GM12864 (cell line): Measurements from ENCODE around the gene TICAM1.
"Not testable (repeated sequence)": the region's sequence is repeated elsewhere in the genome, so short reads cannot be mapped to it uniquely, and the experiment has no call there.

ENCODE experiments used
- DNase-seq: peaks from one replicate; pipeline ENCODE4 v3.0.0-alpha.2; 2011; ENCODE audit warnings: low read depth
- H3K4me3 ChIP-seq: 2 replicates; pipeline ENCODE4 v1.5.1; 2011; ENCODE audit warnings: mild to moderate bottlenecking, low read depth, low read length, control low read depth
- TF ChIP-seq, protein P1 (sequence below): IDR thresholded peaks from 2 replicates; pipeline ENCODE4 v1.5.1; 2011; ENCODE audit warnings: low read depth, mild to moderate bottlenecking, moderate library complexity, low read length, control low read depth, inconsistent platforms; ENCODE audit errors: missing control alignments

Gene TICAM1

DNA sequence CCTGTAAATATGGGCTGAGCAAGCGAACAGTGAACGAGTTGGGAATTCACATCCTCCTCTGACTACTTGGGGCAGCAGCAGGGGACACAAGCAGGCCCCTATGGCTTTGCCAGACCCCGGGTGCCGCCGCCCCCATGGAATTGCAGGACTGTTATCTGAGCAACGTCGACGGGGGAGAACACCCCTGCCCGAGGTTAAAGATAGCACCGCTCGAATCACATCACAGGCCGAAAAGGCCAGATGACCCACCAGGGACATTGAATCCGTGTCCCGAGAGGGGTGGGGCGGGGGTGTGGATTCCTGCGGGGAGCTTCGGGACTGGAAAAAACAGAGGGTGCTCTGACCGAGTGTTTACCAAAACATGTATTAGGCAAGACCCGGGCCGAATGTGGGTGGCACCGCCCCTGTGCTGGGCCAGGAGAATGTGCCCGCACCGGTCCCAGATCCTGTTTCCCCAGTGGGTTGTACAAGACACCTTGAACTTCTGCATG lies 30.9 kb downstream of the TICAM1 start:
- no peak for DNase-seq
- H3K4me3 ChIP-seq, result no peak overlapping the region
- TF ChIP-seq, protein P1, sequence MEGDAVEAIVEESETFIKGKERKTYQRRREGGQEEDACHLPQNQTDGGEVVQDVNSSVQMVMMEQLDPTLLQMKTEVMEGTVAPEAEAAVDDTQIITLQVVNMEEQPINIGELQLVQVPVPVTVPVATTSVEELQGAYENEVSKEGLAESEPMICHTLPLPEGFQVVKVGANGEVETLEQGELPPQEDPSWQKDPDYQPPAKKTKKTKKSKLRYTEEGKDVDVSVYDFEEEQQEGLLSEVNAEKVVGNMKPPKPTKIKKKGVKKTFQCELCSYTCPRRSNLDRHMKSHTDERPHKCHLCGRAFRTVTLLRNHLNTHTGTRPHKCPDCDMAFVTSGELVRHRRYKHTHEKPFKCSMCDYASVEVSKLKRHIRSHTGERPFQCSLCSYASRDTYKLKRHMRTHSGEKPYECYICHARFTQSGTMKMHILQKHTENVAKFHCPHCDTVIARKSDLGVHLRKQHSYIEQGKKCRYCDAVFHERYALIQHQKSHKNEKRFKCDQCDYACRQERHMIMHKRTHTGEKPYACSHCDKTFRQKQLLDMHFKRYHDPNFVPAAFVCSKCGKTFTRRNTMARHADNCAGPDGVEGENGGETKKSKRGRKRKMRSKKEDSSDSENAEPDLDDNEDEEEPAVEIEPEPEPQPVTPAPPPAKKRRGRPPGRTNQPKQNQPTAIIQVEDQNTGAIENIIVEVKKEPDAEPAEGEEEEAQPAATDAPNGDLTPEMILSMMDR, result no peak

DNA sequence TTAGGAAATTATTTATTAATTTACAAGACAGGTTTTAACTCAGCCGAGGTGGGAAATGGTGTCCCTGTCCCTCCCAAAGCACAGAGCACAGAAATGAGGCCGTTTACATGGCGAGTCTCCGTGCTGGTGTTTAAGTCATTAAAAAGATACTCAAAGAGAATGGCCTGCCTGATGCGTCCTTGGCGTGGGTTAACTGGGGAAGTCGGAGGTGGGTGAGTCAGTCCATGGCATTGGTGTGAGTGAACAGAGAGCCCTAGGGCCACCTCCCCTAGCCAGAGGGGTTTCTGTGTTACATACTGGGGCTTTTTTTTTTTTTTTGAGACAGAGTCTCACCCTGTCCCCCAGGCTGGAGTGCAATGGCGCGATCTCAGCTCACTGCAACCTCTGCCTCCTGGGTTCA lies 36.1 kb downstream of the TICAM1 start:
- DNase-seq, result no peak
- TF ChIP-seq, protein P1, result no peak
- no peak overlapping the region for H3K4me3 ChIP-seq

DNA sequence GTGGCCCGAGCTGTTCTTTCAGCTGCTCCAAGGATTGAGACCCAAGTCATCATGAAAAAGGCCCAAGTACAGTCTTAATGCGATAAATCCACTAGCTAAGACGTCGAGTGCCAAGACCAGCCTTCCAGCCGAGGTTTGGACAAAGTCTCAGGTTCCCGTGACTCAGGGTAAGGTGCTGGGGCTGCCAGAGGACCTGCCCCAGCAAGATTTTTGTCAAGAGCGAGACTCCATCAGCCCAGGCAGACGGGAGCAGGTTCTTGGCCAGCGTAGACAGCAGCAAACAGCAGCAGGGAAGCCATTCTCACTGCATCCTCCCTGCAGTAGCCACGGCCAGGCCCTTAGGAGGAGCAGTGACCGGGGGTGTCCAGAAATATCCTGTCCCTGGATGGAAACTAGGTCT lies 36.5 kb downstream of the TICAM1 start:
- TF ChIP-seq, protein P1, result no peak
- DNase-seq, result no peak
- H3K4me3 ChIP-seq, result no peak overlapping the region

DNA sequence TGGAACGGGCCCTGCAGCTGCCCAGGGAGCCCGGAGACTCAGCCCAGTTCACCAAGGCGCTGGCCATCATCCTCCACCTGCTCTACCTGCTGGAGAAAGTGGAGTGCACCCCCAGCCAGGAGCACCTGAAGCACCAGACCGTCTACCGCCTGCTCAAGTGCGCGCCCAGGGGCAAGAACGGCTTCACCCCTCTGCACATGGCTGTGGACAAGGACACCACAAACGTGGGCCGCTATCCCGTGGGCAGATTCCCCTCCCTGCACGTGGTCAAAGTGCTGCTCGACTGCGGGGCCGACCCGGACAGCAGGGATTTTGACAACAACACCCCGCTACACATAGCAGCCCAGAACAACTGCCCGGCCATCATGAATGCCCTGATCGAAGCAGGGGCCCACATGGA lies 38.2 kb downstream of the TICAM1 start:
- not testable (repeated sequence) for H3K4me3 ChIP-seq, DNase-seq

DNA sequence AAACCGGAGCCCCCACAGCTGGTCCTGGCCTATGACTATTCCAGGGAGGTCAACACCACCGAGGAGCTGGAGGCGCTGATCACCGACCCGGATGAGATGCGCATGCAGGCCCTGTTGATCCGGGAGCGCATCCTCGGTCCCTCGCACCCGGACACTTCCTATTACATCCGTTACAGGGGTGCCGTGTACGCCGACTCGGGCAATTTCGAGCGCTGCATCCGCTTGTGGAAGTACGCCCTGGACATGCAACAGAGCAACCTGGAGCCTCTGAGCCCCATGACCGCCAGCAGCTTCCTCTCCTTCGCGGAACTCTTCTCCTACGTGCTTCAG lies 38.7 kb downstream of the TICAM1 start:
- not testable (repeated sequence) for DNase-seq
- H3K4me3 ChIP-seq, result peak overlapping the region; percentile 95

DNA sequence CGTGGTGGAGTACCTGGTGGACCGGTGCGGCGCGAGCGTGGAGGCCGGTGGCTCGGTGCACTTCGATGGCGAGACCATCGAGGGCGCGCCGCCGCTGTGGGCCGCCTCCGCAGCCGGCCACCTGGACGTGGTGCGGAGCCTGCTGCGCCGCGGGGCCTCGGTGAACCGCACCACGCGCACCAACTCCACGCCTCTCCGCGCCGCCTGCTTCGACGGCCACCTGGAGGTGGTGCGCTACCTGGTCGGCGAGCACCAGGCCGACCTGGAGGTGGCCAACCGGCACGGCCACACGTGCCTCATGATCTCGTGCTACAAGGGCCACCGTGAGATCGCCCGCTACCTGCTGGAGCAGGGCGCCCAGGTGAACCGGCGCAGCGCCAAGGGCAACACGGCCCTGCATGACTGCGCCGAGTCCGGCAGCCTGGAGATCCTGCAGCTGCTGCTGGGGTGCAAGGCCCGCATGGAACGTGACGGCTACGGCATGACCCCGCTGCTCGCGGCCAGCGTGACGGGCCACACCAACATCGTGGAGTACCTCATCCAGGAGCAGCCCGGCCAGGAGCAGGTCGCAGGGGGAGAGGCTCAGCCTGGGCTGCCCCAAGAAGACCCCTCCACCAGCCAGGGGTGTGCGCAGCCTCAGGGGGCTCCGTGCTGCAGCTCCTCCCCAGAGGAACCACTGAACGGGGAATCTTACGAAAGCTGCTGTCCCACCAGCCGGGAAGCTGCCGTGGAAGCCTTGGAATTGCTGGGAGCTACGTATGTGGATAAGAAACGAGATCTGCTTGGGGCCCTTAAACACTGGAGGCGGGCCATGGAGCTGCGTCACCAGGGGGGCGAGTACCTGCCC lies 39.3 kb downstream of the TICAM1 start:
- DNase-seq, result not testable (repeated sequence)
- H3K4me3 ChIP-seq, result peak overlapping the region; percentile 95

DNA sequence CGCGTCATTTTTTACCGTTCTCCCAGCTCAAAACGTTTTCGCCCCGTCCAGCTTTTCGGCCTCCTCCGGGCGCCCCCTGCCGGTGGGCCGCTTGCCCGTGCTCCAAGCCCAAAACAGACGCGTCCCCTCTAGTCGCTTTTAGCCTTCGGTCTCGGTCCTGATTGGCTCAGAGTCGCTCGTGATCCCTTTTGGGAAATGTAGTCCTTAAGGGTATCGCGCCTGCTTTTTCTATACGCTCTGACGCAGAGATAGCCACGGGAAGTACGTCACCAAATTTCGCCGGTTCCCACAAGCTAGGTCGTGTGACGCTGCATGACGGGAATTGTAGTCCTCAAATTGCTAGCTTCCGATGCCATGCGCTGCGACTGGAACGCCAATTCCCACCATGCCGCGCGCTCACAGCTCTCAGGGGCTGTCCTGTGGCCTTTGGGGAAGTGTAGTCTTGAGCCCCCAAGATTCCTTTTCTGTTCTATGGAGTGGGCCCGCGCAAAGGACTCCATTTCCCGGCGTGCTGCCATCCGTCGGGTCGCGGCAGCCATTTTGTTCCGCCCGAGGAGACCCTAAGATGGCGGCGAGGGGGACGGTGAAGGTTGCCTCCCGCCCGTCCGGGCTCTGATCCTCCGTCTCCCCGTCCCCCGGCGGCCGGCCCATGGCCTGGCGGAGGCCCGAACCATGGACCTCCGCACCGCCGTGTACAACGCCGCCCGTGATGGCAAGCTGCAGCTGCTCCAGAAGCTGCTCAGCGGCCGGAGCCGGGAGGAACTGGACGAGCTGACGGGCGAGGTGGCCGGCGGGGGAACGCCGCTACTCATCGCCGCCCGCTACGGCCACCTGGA lies 40.1 kb downstream of the TICAM1 start, which contains the start of gene FEM1A:
Gene FEM1A, plus strand, starts transcription at position 552 of the 836 bp plus-strand sequence. Its CDS starts 121 bp downstream, at position 673.
- peak; percentile 100 for DNase-seq
- H3K4me3 ChIP-seq, result peak within 1 kb of the TSS; percentile 95
- TF ChIP-seq, protein P1, result peak; percentile 93

DNA sequence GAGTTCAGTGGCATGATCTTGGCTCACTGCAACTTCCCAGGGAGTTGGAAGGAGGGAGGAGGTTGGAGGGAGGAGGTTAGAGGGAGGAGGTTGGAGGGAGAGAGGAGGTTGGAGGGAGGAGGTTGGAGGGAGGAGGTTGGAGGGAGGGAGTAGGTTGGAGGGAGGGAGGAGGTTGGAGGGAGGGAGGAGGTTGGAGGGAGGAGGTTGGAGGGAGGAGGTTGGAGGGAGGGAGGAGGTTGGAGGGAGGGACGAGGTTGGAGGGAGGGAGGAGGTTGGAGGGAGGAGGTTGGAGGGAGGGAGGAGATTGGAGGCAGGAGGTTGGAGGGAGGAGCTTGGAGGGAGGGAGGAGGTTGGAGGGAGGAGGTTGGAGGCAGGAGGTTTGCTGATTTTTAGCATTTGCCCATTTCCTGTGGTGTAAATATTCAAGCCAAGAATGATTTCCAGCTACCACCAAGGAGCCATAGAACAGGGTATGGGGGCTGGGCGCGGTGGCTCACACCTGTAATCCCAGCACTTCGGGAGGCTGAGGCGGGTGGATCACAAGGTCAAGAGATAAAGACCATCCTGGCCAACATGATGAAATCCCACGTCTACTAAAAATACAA lies 45.0 kb downstream of the TICAM1 start:
- H3K4me3 ChIP-seq, DNase-seq: not testable (repeated sequence)
